Measurements from ENCODE around the gene PARP6.

GRCh38 chr15:72315706-72316370 lies 43.5 kb upstream of the PARP6 start:
- TF ChIP-seq CTCF (optimal IDR thresholded peaks at IDR 0.05 in 1 of 3, IDR thresholded peaks at IDR 0.05 in 1 of 3, conservative IDR thresholded peaks at IDR 0.05 in 1 of 3; ENCODE audit: extremely low read depth in 1 of 3, insufficient read depth in 2 of 3, low read length in 3 of 3): no peak
- TF ChIP-seq EZH2 (IDR thresholded peaks at IDR 0.05; ENCODE audit: low read length): no peak

All from keratinocyte (primary cell).